GM19099 (cell line): ENCODE measurements around the gene DMD.

Source experiments
- POLR2A ChIP-seq: IDR thresholded peaks from 3 replicates; pipeline ENCODE4 v1.6.1; 2011; ENCODE audit warnings: low read depth; ENCODE audit not compliant: insufficient read length; ENCODE audit errors: extremely low read depth

The DMD gene

GRCh38 chrX:33178690-33179089, 32.7 kb downstream of the DMD start:
- no peak for TF ChIP-seq POLR2A

DNA sequence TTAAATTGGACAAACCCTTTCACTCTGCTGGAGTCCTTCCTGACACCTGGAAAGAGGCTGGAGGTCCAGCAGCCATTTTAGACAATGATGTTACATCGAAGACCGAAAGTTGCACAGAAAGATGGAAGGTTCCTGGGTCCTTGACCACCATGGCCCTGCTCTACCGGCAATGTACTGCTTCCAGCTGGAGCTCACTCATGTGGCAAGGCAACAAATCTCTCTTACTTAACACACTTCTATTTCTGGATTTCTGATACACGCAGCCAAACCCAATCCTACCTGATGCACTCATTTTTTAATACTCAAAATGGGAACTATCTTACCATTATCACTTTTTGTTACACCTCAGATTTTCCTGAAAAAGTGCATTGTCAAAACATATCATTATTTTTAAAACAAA, 33.1 kb downstream of the DMD start:
- no peak for TF ChIP-seq POLR2A

DNA sequence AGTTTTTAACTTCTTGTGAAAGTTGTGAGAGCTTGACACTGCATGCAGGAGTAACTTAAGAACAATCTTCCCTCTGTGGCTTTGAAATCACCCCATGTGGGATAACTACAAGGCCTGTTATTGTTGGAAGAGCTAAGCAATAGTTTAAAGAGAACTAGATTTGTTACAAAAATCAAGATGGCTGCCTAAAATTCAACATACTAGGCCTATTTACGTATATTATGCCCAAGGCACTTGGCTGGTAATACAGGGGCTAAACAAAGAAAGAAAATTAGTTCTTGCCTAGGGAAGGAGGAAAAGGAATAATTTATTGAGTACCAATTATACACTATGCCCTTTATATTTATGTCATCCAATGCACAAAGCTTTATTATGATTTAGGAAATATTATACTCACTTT, 36.1 kb downstream of the DMD start:
- no peak for TF ChIP-seq POLR2A

- no peak for TF ChIP-seq POLR2A
Measured at GRCh38 chrX:33171041-33171440, 40.3 kb downstream of the DMD start.

- no peak for TF ChIP-seq POLR2A
Measured at GRCh38 chrX:33161829-33162228, 49.5 kb downstream of the DMD start.

GRCh38 chrX:33160273-33160672, 51.1 kb downstream of the DMD start:
- no peak for TF ChIP-seq POLR2A

DNA sequence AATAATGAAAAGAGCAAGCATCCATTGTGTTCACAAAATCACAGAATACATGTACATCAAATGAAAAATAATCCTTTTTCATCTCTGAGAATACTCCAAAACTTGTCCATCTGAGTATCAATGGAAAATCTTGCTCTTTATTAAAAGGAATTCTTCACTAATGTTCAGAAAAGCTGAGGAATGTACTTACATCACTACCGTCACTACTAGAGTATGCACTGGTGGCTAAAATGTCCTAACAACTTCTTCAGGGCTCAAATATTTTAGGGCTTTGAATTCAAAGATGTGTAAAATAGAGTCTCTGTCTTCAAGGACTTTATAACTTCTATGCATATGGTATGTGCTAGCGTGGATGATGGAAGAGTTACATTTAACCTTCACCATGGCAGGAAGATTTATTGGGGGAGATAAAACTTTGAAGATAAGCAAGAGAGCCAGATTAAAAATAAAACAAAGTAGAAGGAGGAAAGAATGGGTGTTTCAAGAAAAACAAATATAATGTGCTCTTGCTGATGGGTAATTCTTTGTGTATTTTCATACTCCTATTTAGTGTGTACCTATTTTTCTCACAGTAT, 55.1 kb downstream of the DMD start:
- TF ChIP-seq POLR2A = no peak

- no peak for TF ChIP-seq POLR2A
Measured at GRCh38 chrX:33149580-33149979, 61.8 kb downstream of the DMD start.

DNA sequence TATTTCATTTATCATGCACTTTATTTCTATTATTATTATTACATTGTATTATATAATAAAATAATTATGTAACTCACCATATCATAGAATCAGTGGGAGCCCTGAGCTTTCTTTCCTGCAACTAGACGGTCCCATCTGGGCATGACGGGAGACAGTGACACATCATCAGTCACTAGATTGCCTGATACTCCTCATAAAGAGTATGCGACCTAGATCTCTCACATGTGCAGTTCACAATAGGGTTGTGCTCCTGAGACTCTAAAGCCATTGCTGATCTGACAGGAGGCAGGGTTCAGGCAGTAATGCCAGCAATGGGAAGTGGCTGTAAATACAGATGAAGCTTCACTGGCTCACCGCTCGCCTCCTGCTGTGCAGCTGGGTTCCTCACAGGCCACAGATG, 62.3 kb downstream of the DMD start:
- no peak for TF ChIP-seq POLR2A

DNA sequence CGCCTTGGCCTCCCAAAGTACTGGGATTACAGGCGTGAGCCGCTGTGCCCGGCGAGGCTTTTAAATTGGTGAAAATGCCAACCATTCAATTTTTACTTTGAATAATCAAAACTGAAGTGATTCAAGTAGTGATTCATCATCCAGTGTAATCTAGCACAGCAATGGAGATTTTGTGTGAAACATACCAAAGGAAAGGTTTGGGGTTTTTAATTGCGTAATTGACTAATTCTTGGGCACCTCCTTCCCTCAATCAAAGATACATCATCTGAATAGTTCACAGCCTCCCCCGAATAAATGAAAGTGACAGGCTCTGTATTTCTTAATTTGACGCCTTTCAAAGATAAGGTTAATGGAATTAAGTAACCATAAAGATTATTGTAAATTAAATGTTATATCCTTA, 69.0 kb downstream of the DMD start:
- TF ChIP-seq POLR2A = no peak

DNA sequence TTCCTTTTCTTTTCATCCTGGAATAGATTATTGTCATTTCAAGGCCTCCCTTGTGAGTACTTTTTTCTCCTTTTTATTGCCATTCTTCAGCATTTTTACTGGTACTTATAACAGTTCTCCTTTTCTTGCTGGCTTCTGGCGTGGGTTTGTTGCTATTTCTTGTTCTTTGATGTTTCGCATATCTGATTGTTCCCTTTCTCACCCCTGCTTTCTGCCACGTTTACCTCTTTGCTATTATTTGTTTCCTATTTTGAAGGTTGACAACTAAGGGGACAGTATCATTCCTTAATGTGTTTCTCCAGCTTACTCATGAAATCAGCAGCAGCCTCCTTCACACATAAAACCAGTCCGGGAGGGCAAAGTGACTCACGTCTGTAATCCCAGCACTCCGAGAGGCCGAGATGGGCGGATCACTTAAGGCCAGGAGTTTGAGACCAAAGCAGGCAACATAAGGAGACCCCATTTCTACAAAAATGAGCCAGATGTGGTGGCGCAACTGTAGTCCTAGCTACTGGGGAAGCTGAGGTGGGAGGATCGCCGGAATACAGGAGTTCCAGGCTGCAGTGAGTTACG, 72.6 kb downstream of the DMD start:
- no peak for TF ChIP-seq POLR2A

DNA sequence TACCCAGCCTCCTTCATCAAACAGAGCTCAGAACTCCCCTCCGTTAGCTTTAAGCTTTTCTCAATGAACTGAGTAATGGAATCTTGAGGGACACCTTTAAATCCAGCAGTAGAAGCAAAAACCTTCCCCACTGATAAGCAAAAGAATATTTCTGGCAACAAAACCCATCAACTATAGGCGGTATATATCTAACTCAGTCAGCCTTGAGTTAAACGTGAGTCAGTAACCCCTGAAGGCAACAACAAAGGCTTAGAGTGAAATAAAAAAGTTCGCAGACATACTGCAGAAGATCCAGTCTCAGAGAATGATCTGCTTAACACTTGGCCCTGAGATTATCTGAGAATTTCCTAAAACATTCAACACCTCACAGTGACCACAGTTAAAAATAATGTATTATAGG, 77.2 kb downstream of the DMD start:
- TF ChIP-seq POLR2A = no peak

DNA sequence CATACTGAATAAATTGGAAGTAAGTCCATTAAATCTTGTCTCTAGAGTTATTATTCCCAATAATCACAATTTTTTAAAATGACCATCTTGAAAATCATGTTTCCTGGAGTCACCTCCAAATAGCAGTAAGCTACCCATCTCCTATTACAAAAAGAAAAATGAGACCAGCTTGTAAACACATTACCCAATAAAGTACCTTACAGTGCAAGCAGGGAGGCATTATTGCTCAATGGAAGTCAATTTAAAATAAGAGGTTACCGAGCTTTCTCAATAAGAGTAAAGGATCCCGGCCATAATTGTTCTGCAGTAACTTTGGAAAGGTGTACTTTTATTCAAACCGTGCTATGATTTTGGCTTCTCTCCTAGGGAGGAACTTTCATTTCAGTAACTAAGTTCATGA, 78.0 kb downstream of the DMD start:
- no peak for TF ChIP-seq POLR2A

DNA sequence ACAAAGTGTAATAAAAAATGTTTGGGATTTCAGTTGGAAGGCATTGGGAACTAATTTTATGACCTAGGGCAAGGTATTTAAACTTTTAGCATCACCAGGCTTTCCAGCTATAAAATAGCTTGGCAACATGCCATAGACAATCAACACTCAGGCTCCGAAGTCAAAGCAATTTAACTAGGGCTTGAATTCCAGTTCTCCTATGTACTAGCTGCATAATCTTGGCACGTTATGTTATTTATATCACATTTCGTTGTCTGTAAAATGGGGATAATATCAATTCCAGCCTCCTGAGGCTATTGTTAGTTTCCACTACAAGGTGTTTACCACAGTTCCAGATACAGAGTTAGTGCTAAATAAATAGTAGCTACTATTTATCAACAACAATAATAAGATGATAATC, 78.8 kb downstream of the DMD start:
- no peak for TF ChIP-seq POLR2A

- TF ChIP-seq POLR2A = no peak
Measured at GRCh38 chrX:33129607-33130006, 81.7 kb downstream of the DMD start.

DNA sequence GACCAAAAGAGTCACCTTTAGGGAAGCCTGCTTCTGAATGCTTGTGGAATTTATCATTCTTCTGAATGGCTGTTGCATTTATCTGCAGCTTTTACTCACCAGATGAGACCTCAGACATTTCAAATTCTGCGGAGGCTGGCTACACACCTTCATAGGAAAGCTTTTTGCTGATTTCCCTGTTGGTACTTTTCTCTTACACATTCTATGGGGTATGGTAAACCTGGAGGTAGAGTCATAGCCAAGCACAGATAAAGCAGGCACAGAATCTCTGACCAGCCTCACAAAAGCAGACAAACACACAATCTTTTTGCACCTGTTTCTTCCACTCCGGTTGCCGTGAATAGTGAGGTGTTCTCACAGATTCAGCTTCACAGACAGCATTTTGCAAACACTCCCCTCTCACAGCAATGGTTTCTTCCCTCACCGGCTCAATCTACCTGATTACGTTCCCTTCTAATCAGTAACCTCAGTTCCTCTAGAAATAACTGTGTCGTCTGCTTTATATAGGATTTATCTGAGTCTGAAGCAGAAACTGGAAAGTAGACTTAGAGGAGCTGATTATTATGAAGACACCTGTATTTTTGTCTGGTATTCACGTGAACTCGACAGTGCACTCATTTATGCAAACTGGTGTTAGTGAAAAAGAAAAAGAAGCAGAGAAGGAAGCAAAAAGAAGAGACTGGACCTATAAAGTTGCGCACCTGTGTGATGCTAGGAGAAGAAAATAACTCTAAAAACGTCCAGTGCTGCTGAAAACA, 83.1 kb downstream of the DMD start:
- TF ChIP-seq POLR2A = no peak

GRCh38 chrX:33126469-33126868, 84.9 kb downstream of the DMD start:
- TF ChIP-seq POLR2A = no peak

GRCh38 chrX:33109858-33110257, 101.5 kb downstream of the DMD start:
- no peak for TF ChIP-seq POLR2A
